Endodermal cell (in vitro differentiated cells): Measurements from ENCODE around the gene GSX1. TPM values are rescaled to one million over a fixed set of nuclear protein-coding genes. Genes with fewer than 3 reads are reported as not detected.

ENCODE experiments used
- DNase-seq: peaks from one replicate; pipeline ENCODE4 v3.0.0-alpha.2; 2017
- H3K27ac ChIP-seq: 2 replicates; pipeline ENCODE4 v1.5.1; 2013; ENCODE audit warnings: mild to moderate bottlenecking, low read depth, low read length, moderate library complexity
- H3K27me3 ChIP-seq: 2 replicates; pipeline ENCODE4 v1.6.1; 2013; ENCODE audit warnings: mild to moderate bottlenecking, low read length, moderate library complexity; ENCODE audit not compliant: insufficient read depth, control insufficient read depth, poor library complexity, severe bottlenecking
- H3K36me3 ChIP-seq: 2 replicates; pipeline ENCODE4 v1.7.0; 2013; ENCODE audit warnings: mild to moderate bottlenecking, low read length, moderate library complexity; ENCODE audit not compliant: control insufficient read depth, insufficient read depth
- H3K4me1 ChIP-seq: one replicate; pipeline ENCODE4 v1.7.0; 2013; ENCODE audit warnings: low read length; ENCODE audit not compliant: control insufficient read depth, insufficient read depth
- H3K4me3 ChIP-seq: 2 replicates; pipeline ENCODE4 v1.5.1; 2013; ENCODE audit warnings: mild to moderate bottlenecking, low read length, moderate library complexity
- H3K9ac ChIP-seq: 2 replicates; pipeline ENCODE4 v1.6.1; 2013; ENCODE audit warnings: mild to moderate bottlenecking, low read length, moderate library complexity; ENCODE audit not compliant: poor library complexity, severe bottlenecking; ENCODE audit errors: extremely low read depth
- H3K9me3 ChIP-seq: 2 replicates; pipeline ENCODE4 v1.6.1; 2013; ENCODE audit warnings: mild to moderate bottlenecking, low read length, moderate library complexity; ENCODE audit not compliant: control insufficient read depth
- H3K27ac Mint-ChIP-seq: 2 replicates; pipeline ENCODE4 v1.8.0; 2020; ENCODE audit warnings: mixed read lengths
- H3K27me3 Mint-ChIP-seq: 2 replicates; pipeline ENCODE4 v1.8.0; 2021; ENCODE audit warnings: mild to moderate bottlenecking, mixed read lengths; ENCODE audit not compliant: insufficient read depth
- H3K36me3 Mint-ChIP-seq: 2 replicates; pipeline ENCODE4 v1.8.0; 2020; ENCODE audit warnings: low read depth, mixed read lengths
- H3K4me1 Mint-ChIP-seq: 2 replicates; pipeline ENCODE4 v1.8.0; 2020; ENCODE audit warnings: mixed read lengths
- H3K4me3 Mint-ChIP-seq: 2 replicates; pipeline ENCODE4 v1.8.0; 2020; ENCODE audit warnings: mild to moderate bottlenecking, moderate library complexity, mixed read lengths
- H3K9me3 Mint-ChIP-seq: 2 replicates; pipeline ENCODE4 v1.8.0; 2020; ENCODE audit warnings: mild to moderate bottlenecking, mixed read lengths
- WGBS, 2 experiments: methylation state at CpG; one replicate each; pipeline versions ENCODE4 v1.1.5 to v1.1.7; 2013; ENCODE audit warnings: missing lambda C conversion rate in 2 of 2, mixed read lengths in 1 of 2; ENCODE audit not compliant: insufficient coverage in 1 of 2, insufficient read length in 1 of 2; 5-methylcytosine and 5-hydroxymethylcytosine counted together
- total RNA-seq, 2 donors: library from RNA; stranded (reverse); fragmentation: NEBNext Ultra II Directional in 1 of 2; extraction: Animal tissue kit (Norgen Biotek cat#: 25700) in 1 of 2; gene quantifications; 2 replicates in 1 of 2; 3 replicates in 1 of 2; pipeline ENCODE4 v1.2.1, GENCODE V29; 2021
- TF ChIP-seq, protein P1 (sequence below): fragments of 200-600 bp; sonication (generic); conservative IDR thresholded peaks from 2 replicates; pipeline ENCODE4 v1.5.0; 2021; ENCODE audit warnings: antibody characterized with exemption, mild to moderate bottlenecking

Gene GSX1
- total RNA-seq, 2 donors from 2014 or later = not detected

DNA sequence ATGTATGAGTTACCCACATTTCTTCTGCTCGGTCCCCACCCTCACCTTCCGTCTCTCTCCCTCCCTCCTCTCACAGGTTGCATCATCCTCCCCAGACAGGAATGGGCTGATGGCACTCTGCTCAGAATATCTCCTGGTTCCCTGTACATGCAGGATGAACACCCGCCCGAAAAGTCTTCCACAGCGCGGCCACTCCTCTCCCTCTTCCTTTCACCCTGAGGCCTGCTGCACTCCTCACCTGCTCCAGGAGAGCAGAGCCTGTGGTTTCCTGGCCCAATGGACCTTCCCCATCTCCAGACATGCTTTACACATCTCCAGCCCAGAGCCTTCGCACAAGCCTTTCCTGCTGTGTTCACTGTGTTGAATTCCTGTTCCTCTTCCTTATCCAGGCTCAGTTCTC, 40.9 kb downstream of the GSX1 start:
- no peak overlapping the region for H3K4me3 Mint-ChIP-seq

GRCh38 chr13:27834095-27834494, 41.8 kb downstream of the GSX1 start:
- Histone ChIP-seq H3K4me1 (no peaks in the 10 kb centered on the region), H3K27ac (no peak overlapping the region), H3K27me3 (peaks cover 98% of the 10 kb centered on the region), H3K9me3 (no peaks in the 10 kb centered on the region), H3K9ac (no peak overlapping the region), H3K36me3 (no peaks in the 10 kb centered on the region), H3K4me3 (no peak overlapping the region)
- H3K4me3 Mint-ChIP-seq = no peak overlapping the region
- TF ChIP-seq, protein P1, sequence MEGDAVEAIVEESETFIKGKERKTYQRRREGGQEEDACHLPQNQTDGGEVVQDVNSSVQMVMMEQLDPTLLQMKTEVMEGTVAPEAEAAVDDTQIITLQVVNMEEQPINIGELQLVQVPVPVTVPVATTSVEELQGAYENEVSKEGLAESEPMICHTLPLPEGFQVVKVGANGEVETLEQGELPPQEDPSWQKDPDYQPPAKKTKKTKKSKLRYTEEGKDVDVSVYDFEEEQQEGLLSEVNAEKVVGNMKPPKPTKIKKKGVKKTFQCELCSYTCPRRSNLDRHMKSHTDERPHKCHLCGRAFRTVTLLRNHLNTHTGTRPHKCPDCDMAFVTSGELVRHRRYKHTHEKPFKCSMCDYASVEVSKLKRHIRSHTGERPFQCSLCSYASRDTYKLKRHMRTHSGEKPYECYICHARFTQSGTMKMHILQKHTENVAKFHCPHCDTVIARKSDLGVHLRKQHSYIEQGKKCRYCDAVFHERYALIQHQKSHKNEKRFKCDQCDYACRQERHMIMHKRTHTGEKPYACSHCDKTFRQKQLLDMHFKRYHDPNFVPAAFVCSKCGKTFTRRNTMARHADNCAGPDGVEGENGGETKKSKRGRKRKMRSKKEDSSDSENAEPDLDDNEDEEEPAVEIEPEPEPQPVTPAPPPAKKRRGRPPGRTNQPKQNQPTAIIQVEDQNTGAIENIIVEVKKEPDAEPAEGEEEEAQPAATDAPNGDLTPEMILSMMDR = no peak
- DNase-seq = no peak
- WGBS, 2 experiments = 87 to 94% methylated on average over 3 to 6 of the region's 6 CpGs
- no peaks in the 10 kb centered on the region for H3K36me3 Mint-ChIP-seq
- H3K4me1 Mint-ChIP-seq = no peaks in the 10 kb centered on the region
- no peak overlapping the region for H3K27ac Mint-ChIP-seq
- H3K9me3 Mint-ChIP-seq = no peaks in the 10 kb centered on the region
- H3K27me3 Mint-ChIP-seq = peaks cover 89% of the 10 kb centered on the region

More for the DNA sequence above, 40.9 kb downstream of the GSX1 start:
- no peak overlapping the region for H3K27ac ChIP-seq
- H3K36me3 ChIP-seq = no peaks in the 10 kb centered on the region
- TF ChIP-seq, protein P1 = no peak
- no peaks in the 10 kb centered on the region for H3K9me3 ChIP-seq
- DNase-seq = no peak
- WGBS, 2 experiments = 88 to 96% methylated on average over 7 of the region's 7 CpGs
- no peaks in the 10 kb centered on the region for H3K4me1 ChIP-seq
- Mint-ChIP-seq H3K9me3 (no peaks in the 10 kb centered on the region), H3K27me3 (peaks cover 91% of the 10 kb centered on the region), H3K36me3 (no peaks in the 10 kb centered on the region), H3K27ac (no peak overlapping the region), H3K4me1 (no peaks in the 10 kb centered on the region)
- no peak overlapping the region for H3K4me3 ChIP-seq
- no peak overlapping the region for H3K9ac ChIP-seq
- H3K27me3 ChIP-seq = peaks cover 100% of the 10 kb centered on the region

GRCh38 chr13:27835799-27836198, 43.5 kb downstream of the GSX1 start:
- no peak overlapping the region for H3K27ac Mint-ChIP-seq
- Histone ChIP-seq H3K27ac (no peak overlapping the region), H3K4me3 (no peak overlapping the region), H3K4me1 (no peaks in the 10 kb centered on the region), H3K9ac (no peak overlapping the region), H3K36me3 (no peaks in the 10 kb centered on the region), H3K27me3 (peaks cover 91% of the 10 kb centered on the region), H3K9me3 (no peaks in the 10 kb centered on the region)
- no peak for DNase-seq
- WGBS, 2 experiments = 81 to 94% methylated on average over 2 of the region's 3 CpGs
- no peaks in the 10 kb centered on the region for H3K36me3 Mint-ChIP-seq
- TF ChIP-seq, protein P1 = no peak
- H3K27me3 Mint-ChIP-seq = peaks cover 76% of the 10 kb centered on the region
- no peaks in the 10 kb centered on the region for H3K4me1 Mint-ChIP-seq
- H3K9me3 Mint-ChIP-seq = no peaks in the 10 kb centered on the region
- no peak overlapping the region for H3K4me3 Mint-ChIP-seq
